Measurements from ENCODE around the gene HSPH1.

DNA sequence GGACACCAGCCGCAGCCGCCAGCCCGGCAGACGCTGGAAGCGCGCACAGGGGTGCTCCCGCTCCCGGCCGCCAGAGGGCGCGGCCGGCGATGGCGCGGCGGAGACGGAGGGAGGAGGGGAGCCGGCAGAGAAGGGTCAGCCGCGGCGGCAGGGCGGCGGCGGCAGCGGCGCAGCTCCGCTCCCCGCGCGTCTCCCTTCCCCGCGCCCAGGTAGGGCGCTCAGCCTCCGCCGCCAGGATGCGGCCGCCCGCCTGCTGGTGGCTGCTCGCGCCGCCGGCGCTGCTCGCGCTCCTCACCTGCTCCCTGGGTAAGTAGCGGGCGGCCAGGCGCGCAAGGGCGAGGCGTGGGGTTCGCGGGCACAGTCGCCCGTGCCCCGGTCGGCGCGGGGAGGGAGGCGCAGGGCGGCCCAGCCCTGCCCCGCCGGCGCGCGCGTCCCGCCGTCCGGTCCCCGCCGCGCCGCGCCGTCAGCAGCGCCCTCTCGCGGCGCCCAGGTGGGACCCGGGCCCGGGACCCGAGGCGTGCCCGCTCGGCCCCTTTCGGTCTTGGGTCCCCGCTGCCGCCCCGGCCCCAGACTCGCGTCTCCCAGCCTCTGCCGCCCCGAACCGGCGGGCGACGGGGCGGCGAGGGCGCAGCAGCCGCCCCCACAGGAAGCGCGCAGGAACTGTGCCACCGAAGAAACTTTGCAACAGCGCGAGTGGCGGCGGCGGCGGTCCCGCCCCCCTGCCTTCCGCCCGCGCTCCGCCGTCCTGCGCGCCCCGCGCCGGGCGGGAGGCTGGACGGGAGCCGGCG, 38.3 kb upstream of the HSPH1 start, which contains the start of gene B3GLCT:
- TF ChIP-seq SUZ12 (IDR thresholded peaks at IDR 0.05; ENCODE audit: extremely low read depth, insufficient read depth, insufficient read length), result no peak
- TF ChIP-seq YY1 (IDR thresholded peaks at IDR 0.05; ENCODE audit: insufficient read depth, insufficient read length), result no peak

All from NT2/D1 (cell line).